Measurements from ENCODE around the gene PCF11.

Gene PCF11

GRCh38 chr11:83151274-83151977 lies 5.5 kb upstream of the PCF11 start:
- no peak for DNase-seq (ENCODE audit: low spot score)

- no peak for DNase-seq (ENCODE audit: low spot score)
Observed at GRCh38 chr11:83152264-83152663, 4.7 kb upstream of the PCF11 start.

GRCh38 chr11:83153764-83154163 lies 3.2 kb upstream of the PCF11 start:
- DNase-seq (ENCODE audit: low spot score), result no peak

GRCh38 chr11:83156144-83156995 lies 561 bp upstream of the PCF11 start:
- DNase-seq (ENCODE audit: low spot score), result peak; percentile 97

- peak; percentile 66 for DNase-seq (ENCODE audit: low spot score)
Observed at GRCh38 chr11:83157594-83158356, 844 bp downstream of the PCF11 start.

- no peak for DNase-seq (ENCODE audit: low spot score)
Observed at GRCh38 chr11:83158357-83158786, 1.4 kb downstream of the PCF11 start.

- DNase-seq (ENCODE audit: low spot score), result no peak
Observed at GRCh38 chr11:83158965-83159901, 2.3 kb downstream of the PCF11 start.

GRCh38 chr11:83159902-83160865 lies 3.3 kb downstream of the PCF11 start:
- peak; percentile 13 for DNase-seq (ENCODE audit: low spot score)

GRCh38 chr11:83161610-83162199 lies 4.8 kb downstream of the PCF11 start:
- DNase-seq (ENCODE audit: low spot score), result no peak

- no peak for DNase-seq (ENCODE audit: low spot score)
Observed at GRCh38 chr11:83162377-83162776, 5.4 kb downstream of the PCF11 start.

GRCh38 chr11:83166193-83166866 lies 9.4 kb downstream of the PCF11 start:
- DNase-seq (ENCODE audit: low spot score), result no peak

GRCh38 chr11:83168756-83169155 lies 11.8 kb downstream of the PCF11 start:
- DNase-seq (ENCODE audit: low spot score), result no peak

- DNase-seq (ENCODE audit: low spot score), result no peak
Observed at GRCh38 chr11:83170865-83171264, 13.9 kb downstream of the PCF11 start.

GRCh38 chr11:83172551-83172950 lies 15.6 kb downstream of the PCF11 start:
- no peak for DNase-seq (ENCODE audit: low spot score)

- DNase-seq (ENCODE audit: low spot score), result no peak
Observed at GRCh38 chr11:83174008-83174407, 17.1 kb downstream of the PCF11 start.

- DNase-seq (ENCODE audit: low spot score), result no peak
Observed at GRCh38 chr11:83175815-83176214, 18.9 kb downstream of the PCF11 start.

GRCh38 chr11:83181815-83182214 lies 24.9 kb downstream of the PCF11 start:
- DNase-seq (ENCODE audit: low spot score), result no peak

- no peak for DNase-seq (ENCODE audit: low spot score)
Observed at GRCh38 chr11:83185767-83186166, 28.8 kb downstream of the PCF11 start.

GRCh38 chr11:83187465-83187864 lies 30.5 kb downstream of the PCF11 start:
- no peak for DNase-seq (ENCODE audit: low spot score)
